SK-N-SH treated with all-trans-retinoic acid at 6 μM for 48 hours (cell line): ENCODE data around the gene IWS1.

Experiments used
- CSDC2 ChIP-seq: fragments of 250-450 bp; sonication (Bioruptor Pico); IDR thresholded peaks from 2 replicates; pipeline ENCODE4 v1.5.0; 2020; ENCODE audit warnings: mild to moderate bottlenecking, moderate library complexity
- ESRRG ChIP-seq: fragments of 250-450 bp; sonication (Bioruptor Pico); IDR thresholded peaks from 2 replicates; pipeline ENCODE4 v1.6.1; 2021; ENCODE audit warnings: mild to moderate bottlenecking
- RARB ChIP-seq: fragments of 250-450 bp; sonication (Bioruptor Pico); IDR thresholded peaks from 2 replicates; pipeline ENCODE4 v1.8.0; 2021; ENCODE audit warnings: mild to moderate bottlenecking, moderate library complexity
- SNAI2 ChIP-seq: fragments of 250-450 bp; sonication (Bioruptor Pico); IDR thresholded peaks from 2 replicates; pipeline ENCODE4 v1.5.0; 2020; ENCODE audit warnings: mild to moderate bottlenecking, moderate library complexity
- ZNF8 ChIP-seq: fragments of 450-650 bp; formaldehyde crosslinking; IDR thresholded peaks from 2 replicates; pipeline ENCODE4 v1.5.0; 2020; ENCODE audit warnings: mild to moderate bottlenecking, moderate library complexity
- TF ChIP-seq, protein P1 (sequence below): fragments of 250-450 bp; sonication (Bioruptor Pico); IDR thresholded peaks from 2 replicates; pipeline ENCODE4 v1.5.1; 2020; ENCODE audit warnings: low read depth, mild to moderate bottlenecking, moderate library complexity

GRCh38 chr2:127530245-127531140 lies 4.2 kb upstream of the IWS1 start:
- TF ChIP-seq, protein P1, sequence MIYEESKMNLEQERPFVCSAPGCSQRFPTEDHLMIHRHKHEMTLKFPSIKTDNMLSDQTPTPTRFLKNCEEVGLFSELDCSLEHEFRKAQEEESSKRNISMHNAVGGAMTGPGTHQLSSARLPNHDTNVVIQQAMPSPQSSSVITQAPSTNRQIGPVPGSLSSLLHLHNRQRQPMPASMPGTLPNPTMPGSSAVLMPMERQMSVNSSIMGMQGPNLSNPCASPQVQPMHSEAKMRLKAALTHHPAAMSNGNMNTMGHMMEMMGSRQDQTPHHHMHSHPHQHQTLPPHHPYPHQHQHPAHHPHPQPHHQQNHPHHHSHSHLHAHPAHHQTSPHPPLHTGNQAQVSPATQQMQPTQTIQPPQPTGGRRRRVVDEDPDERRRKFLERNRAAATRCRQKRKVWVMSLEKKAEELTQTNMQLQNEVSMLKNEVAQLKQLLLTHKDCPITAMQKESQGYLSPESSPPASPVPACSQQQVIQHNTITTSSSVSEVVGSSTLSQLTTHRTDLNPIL, result no peak
- TF ChIP-seq SNAI2, result no peak
- no peak for TF ChIP-seq ZNF8
- no peak for TF ChIP-seq CSDC2 (CRISPR knock-in tag)
- no peak for TF ChIP-seq RARB
- TF ChIP-seq ESRRG, result no peak
